Calu3 (cell line): Measurements from ENCODE around the gene CNRIP1. TPM values are rescaled to one million over a fixed set of nuclear protein-coding genes. Genes with fewer than 3 reads are reported as not detected.

Source experiments
- BruUV-seq: library from RNA; stranded (reverse); fragments of 400-500 nt; replicated peaks from 2 replicates; lab custom pipeline; 2021; lab: Mats Ljungman, UMichigan
- CTCF ChIA-PET: fragments of 300-600 bp; sonication (Branson Sonifier 250); formaldehyde crosslinking; loops from one replicate; lab custom pipeline; 2022; ENCODE audit warnings: antibody characterized with exemption; lab: Charles Lee
- DNase-seq: peaks from one replicate; pipeline ENCODE4 v3.0.0; 2022
- H3K27ac Mint-ChIP-seq: one replicate; pipeline ENCODE4 v1.8.0; 2022; ENCODE audit warnings: mixed read lengths; ENCODE audit not compliant: unreplicated experiment
- H3K27me3 Mint-ChIP-seq: one replicate; pipeline ENCODE4 v1.8.0; 2022; ENCODE audit warnings: mixed read lengths; ENCODE audit not compliant: unreplicated experiment
- H3K36me3 Mint-ChIP-seq: one replicate; pipeline ENCODE4 v1.8.0; 2022; ENCODE audit warnings: mild to moderate bottlenecking, moderate library complexity, mixed read lengths; ENCODE audit not compliant: insufficient read depth, unreplicated experiment
- H3K4me1 Mint-ChIP-seq: one replicate; pipeline ENCODE4 v1.8.0; 2022; ENCODE audit warnings: mild to moderate bottlenecking, low read depth, mixed read lengths; ENCODE audit not compliant: unreplicated experiment
- H3K4me3 Mint-ChIP-seq: one replicate; pipeline ENCODE4 v1.8.0; 2022; ENCODE audit warnings: mild to moderate bottlenecking, low read depth, moderate library complexity, mixed read lengths; ENCODE audit not compliant: unreplicated experiment
- H3K9me3 Mint-ChIP-seq: one replicate; pipeline ENCODE4 v1.8.0; 2022; ENCODE audit warnings: low read depth, mixed read lengths; ENCODE audit not compliant: unreplicated experiment
- intact Hi-C: fragments of 100-400 bp; cut with micrococcal nuclease; formaldehyde crosslinking; loops from one replicate; pipeline ENCODE4 v1.10.0; 2022; ENCODE audit not compliant: unreplicated experiment
- total RNA-seq: library from RNA; stranded (reverse); gene quantifications from 2 replicates; pipeline ENCODE4 v1.2.3, GENCODE V29; 2022
- TF ChIP-seq, protein P1 (sequence below): fragments of 200-600 bp; IDR thresholded peaks from one replicate; pipeline ENCODE4 v1.8.0; 2022; ENCODE audit warnings: antibody characterized with exemption; ENCODE audit not compliant: unreplicated experiment

CNRIP1 gene
- total RNA-seq, 1 experiment from 2014 or later, result not detected

DNA sequence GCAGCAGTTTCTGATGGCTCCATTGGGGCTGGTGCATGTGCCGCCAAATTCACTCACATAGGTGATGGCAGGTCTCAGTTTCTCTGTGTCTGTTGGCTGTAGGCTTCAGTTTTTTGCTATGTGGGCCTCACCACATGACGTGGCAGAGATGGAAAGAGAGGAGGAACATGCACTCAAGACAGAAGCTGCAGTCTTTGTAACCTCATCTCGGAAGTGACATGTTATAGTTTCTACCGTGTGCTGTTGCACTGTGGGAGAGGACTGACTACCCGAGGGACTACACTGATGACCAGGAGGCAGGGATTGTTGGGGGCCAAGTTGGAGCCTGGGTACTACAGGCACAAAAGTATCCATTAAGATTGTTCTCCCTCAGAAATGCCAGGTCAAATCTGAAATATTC is 9.2 kb upstream of the CNRIP1 start:
- no peak for DNase-seq
- intact Hi-C loops, result no loop called here
- Mint-ChIP-seq H3K4me1 (no peaks in the 10 kb centered on the region), H3K9me3 (peaks cover 5% of the 10 kb centered on the region), H3K27ac (no peak overlapping the region), H3K27me3 (peaks cover 32% of the 10 kb centered on the region), H3K36me3 (no peaks in the 10 kb centered on the region), H3K4me3 (no peak overlapping the region)
- CTCF ChIA-PET, result no interaction called here
- BruUV-seq, result no TSS peak
- TF ChIP-seq, protein P1, sequence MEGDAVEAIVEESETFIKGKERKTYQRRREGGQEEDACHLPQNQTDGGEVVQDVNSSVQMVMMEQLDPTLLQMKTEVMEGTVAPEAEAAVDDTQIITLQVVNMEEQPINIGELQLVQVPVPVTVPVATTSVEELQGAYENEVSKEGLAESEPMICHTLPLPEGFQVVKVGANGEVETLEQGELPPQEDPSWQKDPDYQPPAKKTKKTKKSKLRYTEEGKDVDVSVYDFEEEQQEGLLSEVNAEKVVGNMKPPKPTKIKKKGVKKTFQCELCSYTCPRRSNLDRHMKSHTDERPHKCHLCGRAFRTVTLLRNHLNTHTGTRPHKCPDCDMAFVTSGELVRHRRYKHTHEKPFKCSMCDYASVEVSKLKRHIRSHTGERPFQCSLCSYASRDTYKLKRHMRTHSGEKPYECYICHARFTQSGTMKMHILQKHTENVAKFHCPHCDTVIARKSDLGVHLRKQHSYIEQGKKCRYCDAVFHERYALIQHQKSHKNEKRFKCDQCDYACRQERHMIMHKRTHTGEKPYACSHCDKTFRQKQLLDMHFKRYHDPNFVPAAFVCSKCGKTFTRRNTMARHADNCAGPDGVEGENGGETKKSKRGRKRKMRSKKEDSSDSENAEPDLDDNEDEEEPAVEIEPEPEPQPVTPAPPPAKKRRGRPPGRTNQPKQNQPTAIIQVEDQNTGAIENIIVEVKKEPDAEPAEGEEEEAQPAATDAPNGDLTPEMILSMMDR, result no peak

DNA sequence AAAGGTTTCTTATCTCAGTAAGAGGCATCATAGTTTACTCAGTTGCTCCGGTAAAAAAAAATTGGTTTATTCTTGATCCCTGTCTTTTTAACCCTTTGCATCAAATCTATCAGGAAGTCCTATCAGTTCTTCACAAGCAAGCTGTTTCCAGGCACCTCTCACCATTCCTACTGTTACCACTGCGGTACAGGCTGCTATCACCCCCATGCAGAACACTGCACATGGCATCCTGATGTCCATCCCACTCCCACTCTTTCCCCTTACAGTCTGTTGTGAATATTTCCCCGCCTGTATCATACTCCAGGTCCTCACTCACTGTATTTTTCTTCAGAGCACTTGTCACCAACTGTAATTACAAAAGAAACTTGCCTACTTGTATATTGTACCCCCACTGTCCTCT is 5.3 kb upstream of the CNRIP1 start:
- Mint-ChIP-seq H3K27ac (no peak overlapping the region), H3K27me3 (peaks cover 42% of the 10 kb centered on the region), H3K36me3 (no peaks in the 10 kb centered on the region), H3K9me3 (no peaks in the 10 kb centered on the region), H3K4me3 (no peak overlapping the region), H3K4me1 (no peaks in the 10 kb centered on the region)
- TF ChIP-seq, protein P1, result no peak
- CTCF ChIA-PET, result interaction anchor here (0.7 kb wide), 1 partner anchor 385 kb away, joined by 5 read pairs; no protein-coding TSS in a partner anchor
- intact Hi-C loops, result no loop called here
- no TSS peak for BruUV-seq
- no peak for DNase-seq

DNA sequence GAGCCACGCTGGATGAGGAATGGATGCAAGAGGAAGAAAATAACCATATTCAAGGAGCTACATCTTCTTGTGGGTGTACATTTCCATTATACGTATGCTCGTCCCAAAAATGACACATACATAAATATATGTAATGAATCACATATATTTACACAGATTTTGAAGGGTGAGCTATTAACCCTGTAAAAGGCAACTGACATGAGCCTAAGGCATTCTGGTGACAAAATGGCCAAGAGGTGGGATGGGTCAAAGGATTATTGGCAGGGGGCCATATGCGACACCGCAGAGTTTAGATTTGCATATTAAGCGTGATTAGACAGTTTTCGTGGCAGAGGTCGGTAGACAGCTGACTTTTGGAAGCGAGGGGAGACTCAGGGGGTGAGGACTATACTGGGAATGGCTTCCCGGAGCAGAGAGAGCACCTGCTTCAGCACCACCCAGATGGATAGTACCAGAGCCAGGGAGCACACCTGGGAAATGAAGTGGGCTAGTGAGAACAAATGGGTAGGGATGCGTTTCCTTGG is 431 bp upstream of the CNRIP1 start:
- no TSS peak for BruUV-seq
- no peak for DNase-seq
- H3K27ac Mint-ChIP-seq, result no peak overlapping the region
- H3K9me3 Mint-ChIP-seq, result no peaks in the 10 kb centered on the region
- intact Hi-C loops, result no loop called here
- H3K36me3 Mint-ChIP-seq, result no peaks in the 10 kb centered on the region
- H3K4me3 Mint-ChIP-seq, result no peak overlapping the region
- no peaks in the 10 kb centered on the region for H3K4me1 Mint-ChIP-seq
- CTCF ChIA-PET, result no interaction called here
- TF ChIP-seq, protein P1, result no peak
- H3K27me3 Mint-ChIP-seq, result peaks cover 53% of the 10 kb centered on the region

DNA sequence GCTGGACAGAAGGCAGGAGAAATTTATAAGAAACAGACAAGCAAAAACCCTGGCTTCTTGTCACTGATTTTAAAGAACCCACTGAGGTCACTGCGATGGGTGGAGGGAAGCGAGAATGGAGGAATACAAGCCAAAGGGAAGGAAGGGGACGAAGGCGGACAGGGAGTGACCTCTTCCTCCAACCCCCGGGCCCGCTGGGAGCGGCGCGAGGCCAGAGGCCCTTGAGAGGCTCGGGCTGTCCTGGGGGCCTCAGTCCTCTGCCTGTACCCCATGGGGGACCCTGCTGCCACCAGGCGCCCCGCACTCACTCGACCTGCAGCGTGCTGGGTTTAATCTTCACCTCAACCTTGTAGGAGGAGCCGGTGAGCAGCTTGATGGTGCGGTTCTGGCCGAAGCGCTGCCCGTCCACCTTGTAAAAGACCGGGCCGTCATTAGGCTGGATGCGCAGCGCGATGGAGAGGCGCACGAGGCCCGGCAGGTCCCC is 793 bp downstream of the CNRIP1 start:
- intact Hi-C loops, result no loop called here
- no peak overlapping the region for H3K4me3 Mint-ChIP-seq
- CTCF ChIA-PET, result no interaction called here
- H3K36me3 Mint-ChIP-seq, result no peaks in the 10 kb centered on the region
- H3K4me1 Mint-ChIP-seq, result no peaks in the 10 kb centered on the region
- TF ChIP-seq, protein P1, result no peak
- H3K27me3 Mint-ChIP-seq, result peaks cover 41% of the 10 kb centered on the region
- no TSS peak for BruUV-seq
- H3K27ac Mint-ChIP-seq, result no peak overlapping the region
- DNase-seq, result no peak
- H3K9me3 Mint-ChIP-seq, result no peaks in the 10 kb centered on the region
